K562 (cell line): Measurements from ENCODE around the gene CBX3. TPM values are rescaled to one million over a fixed set of nuclear protein-coding genes. Genes with fewer than 3 reads are reported as not detected.

Source experiments
- ATAC-seq: fragments of 200-7000 bp; cut with Tn5 transposase; 3 replicates; pipeline ENCODE4 v1.9.1; 2020; ENCODE audit warnings: moderate library complexity
- BruUV-seq: library from RNA; stranded (reverse); fragments of 400-500 nt; replicated peaks from 2 replicates; lab custom pipeline; 2021; lab: Mats Ljungman, UMichigan
- CTCF ChIA-PET: fragments of 300-600 bp; formaldehyde crosslinking; extraction: SDS; loops from one replicate; lab custom pipeline; 2021; ENCODE audit warnings: low intra/inter-chr PET ratio; lab: Yijun Ruan, JAX
- POLR2A ChIA-PET: fragments of 300-600, 350-650 bp; sonication (Branson Sonifier 250); formaldehyde crosslinking; extraction: SDS; loops from one replicate; lab custom pipeline; 2021; ENCODE audit warnings: antibody characterized with exemption, inconsistent platforms; lab: Yijun Ruan, JAX
- DNase-seq, 4 experiments: peaks; one replicate each; pipeline versions ENCODE4 v3.0.0 to v3.0.0-alpha.2; 2011 to 2018; ENCODE audit warnings: low spot score in 3 of 4, mixed read lengths in 3 of 4; ENCODE audit errors: extremely low read depth in 1 of 4
- FAIRE-seq: peaks from 2 replicates; lab custom pipeline; 2011; peaks lifted over from hg19 to GRCh38; lab: Jason Lieb, UNC
- H2AFZ ChIP-seq: 2 replicates; pipeline ENCODE4 v1.6.0; 2011; ENCODE audit warnings: low read depth, low read length, control low read depth, inconsistent platforms
- H3K27ac ChIP-seq: fragments of 200-600 bp; 3 replicates; pipeline ENCODE4 v1.8.0; 2011; ENCODE audit warnings: low read depth, mild to moderate bottlenecking, control low read depth, inconsistent platforms, low read length, moderate library complexity, mixed read lengths; ENCODE audit errors: extremely low read depth
- H3K27me3 ChIP-seq, 2 experiments: fragments of 300-600 bp in 1 of 2; 2 replicates in 1 of 2; 3 replicates in 1 of 2; pipeline versions ENCODE4 v1.6.0 to v1.8.0; 2011; ENCODE audit warnings: inconsistent platforms in 2 of 2, low read length in 2 of 2, mild to moderate bottlenecking in 1 of 2, mixed read lengths in 1 of 2, moderate library complexity in 1 of 2; ENCODE audit not compliant: control insufficient read depth in 2 of 2, insufficient read depth in 2 of 2
- H3K36me3 ChIP-seq: fragments of 300-600 bp; 3 replicates; pipeline ENCODE4 v1.8.0; 2011; ENCODE audit warnings: mild to moderate bottlenecking, low read length, inconsistent platforms; ENCODE audit not compliant: control insufficient read depth, insufficient read depth
- H3K4me1 ChIP-seq, 2 experiments: fragments of 200-600 bp in 1 of 2; replicated peaks in 1 of 2; 2 replicates in 1 of 2; 3 replicates in 1 of 2; pipeline versions ENCODE4 v1.5.1 to v1.8.0; 2011; ENCODE audit warnings: inconsistent platforms in 2 of 2, low read length in 2 of 2, mild to moderate bottlenecking in 1 of 2, mixed read lengths in 1 of 2, moderate library complexity in 1 of 2; ENCODE audit not compliant: control insufficient read depth in 2 of 2, insufficient read depth in 2 of 2
- H3K4me2 ChIP-seq: 2 replicates; pipeline ENCODE4 v1.6.1; 2011; ENCODE audit warnings: low read length, control low read depth, inconsistent platforms, mixed read lengths; ENCODE audit not compliant: insufficient read depth
- H3K4me3 ChIP-seq: fragments of 200-600 bp; sonication (generic), shearing (Covaris generic); 2 replicates; pipeline ENCODE4 v1.5.1; 2016; ENCODE audit warnings: control low read depth, inconsistent platforms
- H3K79me2 ChIP-seq: fragments of 200-600 bp; 3 replicates; pipeline ENCODE4 v1.8.0; 2011; ENCODE audit warnings: low read length, inconsistent platforms; ENCODE audit not compliant: control insufficient read depth, insufficient read depth
- H3K9ac ChIP-seq, 2 experiments: 2 replicates each; pipeline versions ENCODE4 v1.6.0 to v1.6.1; 2011; ENCODE audit warnings: low read depth in 2 of 2, low read length in 2 of 2, control low read depth in 1 of 2, inconsistent platforms in 1 of 2, mild to moderate bottlenecking in 1 of 2, mixed read lengths in 1 of 2; ENCODE audit not compliant: insufficient read depth in 1 of 2
- H3K9me1 ChIP-seq: one replicate; pipeline ENCODE4 v1.6.0; 2011; ENCODE audit warnings: inconsistent platforms, mild to moderate bottlenecking, low read length, moderate library complexity; ENCODE audit not compliant: control insufficient read depth, insufficient read depth
- H3K9me3 ChIP-seq: replicated peaks from 2 replicates; pipeline ENCODE4 v1.5.1; 2011; ENCODE audit warnings: low read depth, low read length, inconsistent platforms; ENCODE audit not compliant: control insufficient read depth, insufficient read depth
- H4K20me1 ChIP-seq: replicated peaks from 2 replicates; pipeline ENCODE4 v1.6.1; 2011; ENCODE audit warnings: low read length, inconsistent platforms, mixed read lengths; ENCODE audit not compliant: control insufficient read depth, insufficient read depth
- ARID3A ChIP-seq: IDR thresholded peaks from 2 replicates; pipeline ENCODE4 v1.6.1; 2012; ENCODE audit warnings: low read depth, low read length, improper control_type of control experiment, borderline replicate concordance
- EHMT2 ChIP-seq: fragments of 450-650 bp; IDR thresholded peaks from 2 replicates; pipeline ENCODE4 v1.6.1; 2018; ENCODE audit warnings: antibody characterized with exemption
- ELF4 ChIP-seq: fragments of 450-650 bp; formaldehyde crosslinking; IDR thresholded peaks from 2 replicates; pipeline ENCODE4 v1.4.0; 2022; ENCODE audit warnings: missing genetic modification characterization
- HNRNPL ChIP-seq: fragments of 200-400 bp; formaldehyde crosslinking; IDR thresholded peaks from 2 replicates; pipeline ENCODE4 v1.6.1; 2017; ENCODE audit warnings: low read depth, mild to moderate bottlenecking, low read length
- PCBP2 ChIP-seq: fragments of 200-400 bp; formaldehyde crosslinking; IDR thresholded peaks from 2 replicates; pipeline ENCODE4 v1.6.1; 2018; ENCODE audit warnings: low read length, low read depth, mild to moderate bottlenecking, moderate library complexity; ENCODE audit not compliant: poor library complexity, severe bottlenecking
- RFX1 ChIP-seq: fragments of 450-650 bp; IDR thresholded peaks from 2 replicates; pipeline ENCODE4 v1.6.1; 2016; ENCODE audit warnings: mild to moderate bottlenecking, moderate library complexity
- SAFB2 ChIP-seq: fragments of 200-400 bp; formaldehyde crosslinking; IDR thresholded peaks from 2 replicates; pipeline ENCODE4 v1.6.1; 2018; ENCODE audit warnings: borderline replicate concordance, low read length, low read depth, moderate library complexity; ENCODE audit not compliant: severe bottlenecking
- TFAP4 ChIP-seq: sonication (generic); formaldehyde crosslinking; IDR thresholded peaks from 2 replicates; pipeline ENCODE4 v1.8.0; 2022; ENCODE audit warnings: missing genetic modification reagents, mild to moderate bottlenecking, moderate library complexity, borderline replicate concordance
- ZNF384 ChIP-seq: IDR thresholded peaks from 2 replicates; pipeline ENCODE4 v1.6.1; 2012; ENCODE audit warnings: low read depth, low read length, improper control_type of control experiment
- WGBS: fragments of 100-300 bp; shearing (Covaris generic); methylation state at CpG from one replicate; pipeline ENCODE4 v1.1.6; 2016; ENCODE audit warnings: low coverage, mixed read lengths; ENCODE audit not compliant: insufficient coverage; ENCODE audit errors: missing lambda C conversion rate; 5-methylcytosine and 5-hydroxymethylcytosine counted together
- in situ Hi-C: fragments of 300-500 bp; cut with MboI; formaldehyde crosslinking; loops from 4 replicates; pipeline ENCODE4 v1.15.0; 2018; ENCODE audit warnings: inconsistent platforms, mixed read lengths
- intact Hi-C: fragments of 100-400 bp; cut with micrococcal nuclease; formaldehyde crosslinking; loops from 2 replicates; pipeline ENCODE4 v1.14.2; 2022
- polyA plus RNA-seq, 8 experiments: library from polyadenylated mRNA; depleted of rRNA in 4 of 8; stranded (reverse) in 5 of 8; unstranded in 3 of 8; fragments of >200 nt; fragmentation: Nextera tagmentation in 2 of 8; fragmentation: Illumina TruSeq in 1 of 8; extraction: Ambion mirVana in 2 of 8; extraction: Trizol in 1 of 8; gene quantifications; 2 replicates each; pipeline versions ENCODE4 v1.2.1 to v1.2.3, GENCODE V29; 2011 to 2014; ENCODE audit warnings: inconsistent platforms in 1 of 8, missing spikeins in 1 of 8
- total RNA-seq, 7 experiments: library from RNA; depleted of rRNA in 6 of 7; stranded (reverse); fragments of >200 nt in 6 of 7; fragmentation: Illumina TruSeq in 2 of 7; extraction: Trizol in 2 of 7; gene quantifications; 2 replicates each; pipeline versions ENCODE4 v1.2.1 to v1.2.3, GENCODE V29; 2011 to 2021; ENCODE audit warnings: low replicate concordance in 1 of 7

CBX3 gene
- total and polyA plus RNA-seq, 9 of the 15 experiments (the other 6 are each of a cell fraction or from before 2014, with no cell fraction given), result 198 to 413 (median 328) TPM

- intact Hi-C loops, result no loop called here
- Histone ChIP-seq H3K9me3 (no peaks in the 10 kb centered on the region), H3K9ac (no peak overlapping the region), H3K4me3 (no peak overlapping the region), H4K20me1 (no peaks in the 10 kb centered on the region), H3K9me1 (no peaks in the 10 kb centered on the region), H3K79me2 (no peaks in the 10 kb centered on the region), H2AFZ (no peak overlapping the region), H3K27ac (no peak overlapping the region), H3K4me1 (no peaks in the 10 kb centered on the region; a peak in 2 of 5 replicates), H3K36me3 (peaks cover 20% of the 10 kb centered on the region), H3K27me3 (no peaks in the 10 kb centered on the region)
- BruUV-seq, result no TSS peak
- DNase-seq (no peak), ATAC-seq (no peak), FAIRE-seq (no peak)
- in situ Hi-C loops, result no loop called here
- CTCF ChIA-PET, result no interaction called here
- 41% methylated on average over 2 of the region's 2 CpGs for WGBS
- no peak for TF ChIP-seq TFAP4
- no peak for TF ChIP-seq EHMT2
- no peak for TF ChIP-seq RFX1
- TF ChIP-seq SAFB2, result no peak
- no peak for TF ChIP-seq ARID3A
- no peak for TF ChIP-seq ZNF384
- TF ChIP-seq PCBP2, result no peak
- no peak for TF ChIP-seq HNRNPL
- no peak for TF ChIP-seq ELF4 (CRISPR knock-in tag)
- TF ChIP-seq, all 486 proteins: peak for 0
- POLR2A ChIA-PET, result interaction anchor here (1.4 to 5.9 kb wide), 6 partner anchors 8 to 18 kb away, joined by 4 to 44 read pairs (median 7); partner anchors contain the start of gene CBX3
- no peak overlapping the region for H3K4me2 ChIP-seq
These were observed 14.5 kb downstream of the CBX3 start for GRCh38 chr7:26216049-26216448.
